ENCODE results near the gene P2RX3.

Gene P2RX3

GRCh38 chr11:57373146-57373545 lies 35.0 kb downstream of the P2RX3 start:
- DNase-seq (ENCODE audit: low read depth) = no peak

GRCh38 chr11:57374966-57375365 lies 36.8 kb downstream of the P2RX3 start:
- DNase-seq (ENCODE audit: low read depth) = no peak

GRCh38 chr11:57375490-57375889 lies 37.3 kb downstream of the P2RX3 start:
- no peak for DNase-seq (ENCODE audit: low read depth)

GRCh38 chr11:57376095-57377090 lies 38.2 kb downstream of the P2RX3 start:
- no peak for DNase-seq (ENCODE audit: low read depth)

GRCh38 chr11:57377107-57377506 lies 39.0 kb downstream of the P2RX3 start:
- no peak for DNase-seq (ENCODE audit: low read depth)

GRCh38 chr11:57378186-57378585 lies 40.0 kb downstream of the P2RX3 start:
- DNase-seq (ENCODE audit: low read depth) = no peak

GRCh38 chr11:57379732-57380131 lies 41.6 kb downstream of the P2RX3 start:
- DNase-seq (ENCODE audit: low read depth) = no peak

GRCh38 chr11:57380975-57381374 lies 42.8 kb downstream of the P2RX3 start, which contains the start of gene PRG3:
TSS of gene PRG3 (minus strand) at chr11:57381150. CDS start at chr11:57380708, 442 bp downstream.
- no peak for DNase-seq (ENCODE audit: low read depth)

- DNase-seq (ENCODE audit: low read depth) = no peak
Measured at GRCh38 chr11:57386178-57386940, 48.2 kb downstream of the P2RX3 start.

GRCh38 chr11:57387289-57388030 lies 49.3 kb downstream of the P2RX3 start:
- no peak for DNase-seq (ENCODE audit: low read depth)

GRCh38 chr11:57390535-57390934 lies 52.4 kb downstream of the P2RX3 start, which contains the start of gene PRG2:
TSS of gene PRG2 (minus strand) at chr11:57390650. CDS start at chr11:57389944, 706 bp downstream.
- DNase-seq (ENCODE audit: low read depth) = no peak

GRCh38 chr11:57391111-57391510 lies 53.0 kb downstream of the P2RX3 start:
- DNase-seq (ENCODE audit: low read depth) = no peak

- no peak for DNase-seq (ENCODE audit: low read depth)
Measured at GRCh38 chr11:57391539-57391938, 53.4 kb downstream of the P2RX3 start.

- DNase-seq (ENCODE audit: low read depth) = no peak
Measured at GRCh38 chr11:57392066-57392762, 54.1 kb downstream of the P2RX3 start.

GRCh38 chr11:57392763-57393105 lies 54.6 kb downstream of the P2RX3 start:
- no peak for DNase-seq (ENCODE audit: low read depth)

- no peak for DNase-seq (ENCODE audit: low read depth)
Measured at GRCh38 chr11:57394203-57394965, 56.2 kb downstream of the P2RX3 start.

GRCh38 chr11:57395905-57396623 lies 57.9 kb downstream of the P2RX3 start:
- DNase-seq (ENCODE audit: low read depth) = no peak

GRCh38 chr11:57396744-57397143 lies 58.6 kb downstream of the P2RX3 start:
- no peak for DNase-seq (ENCODE audit: low read depth)

- DNase-seq (ENCODE audit: low read depth) = no peak
Measured at GRCh38 chr11:57397394-57397990, 59.3 kb downstream of the P2RX3 start.

GRCh38 chr11:57399221-57399620 lies 61.1 kb downstream of the P2RX3 start:
- DNase-seq (ENCODE audit: low read depth) = no peak
